HG03432 (cell line): ENCODE results near the gene ANKDD1A.
A peak's percentile ranks its signal among the peaks of the same experiment; 100 is the strongest.

Source experiments
- ATAC-seq: cut with Tn5 transposase; IDR thresholded peaks from one replicate; pipeline ENCODE4 v1.9.1; 2021; ENCODE audit warnings: mild to moderate bottlenecking, moderate library complexity; ENCODE audit not compliant: unreplicated experiment

ANKDD1A gene

DNA sequence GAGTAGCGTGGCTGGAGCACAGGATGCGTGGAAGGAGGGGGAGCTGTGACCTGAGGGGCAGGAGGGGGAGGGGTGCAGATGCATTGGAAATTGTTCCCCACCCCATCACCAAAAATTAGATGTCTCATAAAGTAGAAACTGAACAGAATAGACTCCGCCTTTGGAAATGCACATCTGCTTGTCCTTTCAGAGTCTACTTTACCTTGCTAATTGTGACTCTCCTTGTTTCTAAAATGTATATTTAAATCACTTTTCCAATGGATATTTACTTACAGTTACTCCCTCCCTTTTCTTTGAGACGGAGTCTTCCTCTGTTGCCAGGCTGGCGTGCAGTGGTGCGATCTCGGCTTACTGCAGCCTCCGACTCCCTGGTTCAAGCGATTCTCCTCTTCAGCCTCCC is 47.4 kb downstream of the ANKDD1A start:
- ATAC-seq, result no peak

DNA sequence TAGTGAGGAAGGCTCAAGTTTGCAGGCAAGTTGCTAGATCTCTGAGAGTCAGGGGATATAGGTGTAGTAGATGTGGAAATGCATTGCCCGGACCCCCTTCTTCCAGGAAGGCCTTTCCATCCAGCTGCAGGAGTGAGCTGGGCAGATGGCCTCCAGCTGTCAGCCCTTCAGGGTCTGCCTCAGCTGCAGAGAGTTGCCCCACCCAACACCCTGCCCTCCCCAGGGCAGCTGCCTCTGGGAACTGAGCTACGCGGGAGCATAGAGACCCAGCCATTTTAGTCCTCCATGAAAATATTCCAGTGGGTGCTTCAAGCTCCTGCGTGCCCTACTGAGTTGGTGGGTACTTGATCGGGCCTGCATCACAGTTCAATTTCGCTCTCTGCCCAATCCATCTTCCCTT is 48.5 kb downstream of the ANKDD1A start:
- ATAC-seq, result no peak

DNA sequence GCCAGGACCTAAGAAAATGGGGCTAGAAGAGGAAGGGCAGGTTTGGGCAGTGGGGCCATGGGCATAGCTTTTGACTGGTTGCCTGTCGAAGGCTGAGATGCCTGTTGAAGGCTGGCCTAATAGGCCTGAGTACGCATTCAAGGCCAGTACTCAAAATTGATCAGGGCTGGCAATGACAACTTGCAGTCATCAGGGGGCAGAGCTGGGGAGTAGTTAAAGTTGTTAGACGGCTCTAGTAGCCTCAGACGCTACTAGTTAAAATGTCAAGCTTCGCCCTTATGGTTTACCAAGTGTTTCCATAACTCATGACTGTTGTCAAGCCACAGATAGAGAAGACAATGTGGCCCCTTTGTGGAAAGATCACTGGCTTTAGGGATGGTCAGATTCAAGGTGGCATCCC is 49.3 kb downstream of the ANKDD1A start:
- ATAC-seq, result no peak

- ATAC-seq, result no peak
Observed at GRCh38 chr15:64969401-64969800, 57.7 kb downstream of the ANKDD1A start.

GRCh38 chr15:64970698-64971097 is 59.0 kb downstream of the ANKDD1A start:
- no peak for ATAC-seq

DNA sequence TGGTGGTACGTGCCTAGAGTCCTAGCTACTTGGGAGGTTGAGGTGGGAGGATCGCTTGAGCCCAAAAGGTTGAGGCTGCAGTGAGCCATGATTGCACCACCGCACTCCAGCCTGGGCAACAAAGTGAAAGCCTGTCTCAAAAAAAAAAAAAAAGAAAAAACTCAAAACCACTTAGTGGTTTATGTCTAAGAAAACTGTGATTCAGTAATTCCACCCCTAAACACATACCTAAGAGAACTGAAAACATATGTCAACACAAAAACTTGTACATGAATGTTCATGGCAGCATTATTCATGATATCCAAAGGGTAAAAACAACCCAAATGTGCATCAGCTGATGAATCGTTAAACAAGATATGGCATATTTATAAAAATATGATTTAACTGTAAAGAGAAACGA is 63.7 kb downstream of the ANKDD1A start:
- ATAC-seq, result no peak

DNA sequence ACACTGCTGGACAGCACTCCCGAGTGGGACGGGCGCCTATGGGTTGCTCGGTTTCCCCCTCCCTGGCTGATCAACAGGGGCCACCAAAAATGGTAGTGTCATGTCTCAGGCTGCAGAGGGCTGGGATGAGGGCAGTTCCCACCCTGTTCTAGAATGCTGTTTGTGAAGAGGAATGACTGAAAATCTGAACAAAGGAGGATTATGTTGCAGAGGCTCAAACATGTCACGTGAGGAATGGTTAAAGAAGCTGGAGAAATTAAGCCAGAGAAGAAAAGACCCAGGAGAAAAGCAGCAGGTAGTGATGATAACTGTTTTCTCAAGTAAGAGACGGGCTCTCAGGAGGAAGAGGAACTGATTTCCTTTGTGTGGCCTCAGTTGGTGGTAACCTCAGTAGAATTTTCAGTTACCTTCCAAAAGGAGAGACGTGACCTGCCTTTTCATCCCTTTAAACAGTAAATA is 67.6 kb downstream of the ANKDD1A start:
- no peak for ATAC-seq

DNA sequence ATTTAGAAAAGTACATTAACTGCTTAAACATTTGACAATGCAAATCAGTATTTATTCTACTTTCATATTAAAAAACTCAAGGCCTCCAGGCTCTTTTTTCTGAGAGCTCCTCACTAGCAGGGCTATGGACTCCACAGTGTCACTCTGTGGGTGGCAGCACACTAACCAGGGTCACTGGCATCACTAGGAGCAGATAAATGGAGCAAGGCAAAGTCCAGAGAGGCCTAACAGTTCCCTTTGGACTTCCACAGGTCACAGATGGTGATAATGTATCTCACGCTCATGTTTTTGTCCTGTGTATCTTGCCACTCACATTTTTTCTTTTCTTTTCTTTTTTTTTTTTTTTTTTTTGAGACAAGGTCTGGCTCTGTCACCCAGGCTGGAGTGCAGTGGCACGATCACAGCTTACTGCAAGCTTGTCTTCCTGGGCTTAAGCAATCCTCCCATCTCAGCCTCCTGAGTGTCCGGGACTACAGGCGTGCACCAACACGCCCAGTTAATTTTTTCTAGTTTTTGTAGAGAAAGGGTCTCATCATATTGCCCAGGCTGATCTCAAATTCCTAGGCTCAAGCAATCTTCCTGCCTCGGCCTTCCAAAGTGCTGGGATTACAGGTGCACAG is 70.2 kb downstream of the ANKDD1A start:
- ATAC-seq, result no peak

- ATAC-seq, result no peak
Observed at GRCh38 chr15:64982472-64982871, 70.8 kb downstream of the ANKDD1A start.

- no peak for ATAC-seq
Observed at GRCh38 chr15:64985366-64986033, 73.8 kb downstream of the ANKDD1A start.

DNA sequence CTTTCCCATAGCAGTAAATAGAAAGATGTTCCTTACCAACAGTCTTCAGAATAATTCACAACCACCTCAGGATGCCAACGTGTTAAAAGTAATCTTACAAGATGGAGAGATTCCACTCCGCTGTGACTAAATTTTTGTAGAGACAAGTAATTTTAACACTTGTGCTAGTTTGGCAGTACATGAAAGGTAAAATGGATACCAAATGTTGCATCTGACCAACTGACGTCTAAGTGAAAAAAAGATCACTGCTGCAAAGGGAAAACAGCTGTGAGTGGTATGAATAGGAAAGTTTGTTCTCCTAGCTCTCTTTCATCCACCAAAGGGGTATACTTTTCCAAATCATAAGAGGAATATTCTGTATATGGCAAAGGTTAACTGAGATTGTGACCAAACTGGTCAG is 75.4 kb downstream of the ANKDD1A start:
- ATAC-seq, result no peak

GRCh38 chr15:64989416-64990167 is 77.9 kb downstream of the ANKDD1A start, which contains the start of gene SPG21:
SPG21 (minus strand) TSS chr15:64989914; CDS start chr15:64983569, 6,345 bp downstream.
- peak; percentile 93 for ATAC-seq

GRCh38 chr15:64990168-64990470 is 78.4 kb downstream of the ANKDD1A start:
- ATAC-seq, result no peak

GRCh38 chr15:64991536-64992135 is 79.9 kb downstream of the ANKDD1A start:
- no peak for ATAC-seq

- ATAC-seq, result no peak
Observed at GRCh38 chr15:64993290-64993689, 81.6 kb downstream of the ANKDD1A start.

- ATAC-seq, result no peak
Observed at GRCh38 chr15:64997066-64997465, 85.4 kb downstream of the ANKDD1A start.

- ATAC-seq, result no peak
Observed at GRCh38 chr15:64997745-64998375, 86.2 kb downstream of the ANKDD1A start.

DNA sequence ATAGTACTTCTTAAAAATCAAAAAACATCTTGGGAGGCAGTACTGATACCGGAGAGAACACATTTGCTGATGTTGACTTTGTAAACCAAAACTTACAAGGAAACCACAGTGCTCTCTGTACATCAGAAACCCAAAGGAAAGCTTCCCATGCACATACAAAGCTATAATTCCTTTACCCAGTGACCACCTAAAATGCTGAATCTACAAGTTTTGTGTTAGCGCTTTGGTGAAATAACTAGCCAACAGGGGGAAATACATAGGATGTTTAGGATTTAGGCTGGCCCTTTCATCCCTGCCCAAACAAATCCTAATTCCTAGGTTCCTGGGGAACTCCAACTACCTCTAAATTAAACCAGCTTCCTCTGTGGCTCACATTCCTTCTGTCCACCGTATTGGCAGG is 93.3 kb downstream of the ANKDD1A start:
- ATAC-seq, result no peak

- ATAC-seq, result no peak
Observed at GRCh38 chr15:65006876-65007275, 95.2 kb downstream of the ANKDD1A start.
